Peyer's patch (tissue), 4 donors: ENCODE results near the gene ATG4B. TPM values are rescaled to one million over a fixed set of nuclear protein-coding genes. Genes with fewer than 3 reads are reported as not detected.

Source experiments
- DNase-seq, 3 donors: peaks; one replicate each; pipeline ENCODE4 v3.0.0-alpha.2; 2017 to 2019
- H3K27ac ChIP-seq, 4 donors: fragments of 200-600 bp; sonication (generic); one replicate each; pipeline ENCODE4 v1.5.1; 2016 to 2019
- H3K27me3 ChIP-seq, 2 donors: fragments of 200-600 bp; sonication (generic); one replicate each; pipeline ENCODE4 v1.5.1; 2019
- H3K36me3 ChIP-seq, 3 donors: fragments of 200-600 bp; sonication (generic); one replicate each; pipeline ENCODE4 v1.5.1; 2016 to 2019
- H3K4me1 ChIP-seq, 4 donors: fragments of 200-600 bp; sonication (generic); one replicate each; pipeline ENCODE4 v1.5.1; 2016 to 2019
- H3K4me3 ChIP-seq, 4 donors: fragments of 200-600 bp; sonication (generic); 1 replicate in 3 of 4; 2 replicates in 1 of 4; pipeline ENCODE4 v1.5.1; 2016 to 2019; ENCODE audit warnings: mild to moderate bottlenecking in 1 of 4
- H3K9me3 ChIP-seq, 4 donors: fragments of 200-600 bp; sonication (generic); one replicate each; pipeline ENCODE4 v1.5.1; 2016 to 2019; ENCODE audit warnings: mild to moderate bottlenecking in 1 of 4
- POLR2A ChIP-seq, 2 donors: fragments of 450-650 bp; IDR thresholded peaks; one replicate each; pipeline ENCODE4 v1.5.1; 2017; ENCODE audit warnings: antibody characterized with exemption in 2 of 2, mild to moderate bottlenecking in 2 of 2, moderate library complexity in 2 of 2
- total RNA-seq, 4 donors: library from RNA; depleted of rRNA; stranded (reverse); fragments of >200 nt; gene quantifications; one replicate each; pipeline ENCODE4 v1.1.0, GENCODE V29; 2016
- TF ChIP-seq, protein P1 (sequence below), 6 experiments: fragments of 450-650 bp in 4 of 6; fragments of 200-600 bp in 2 of 6; sonication (generic) in 1 of 6; IDR thresholded peaks; one replicate each; pipeline ENCODE4 v1.5.1; 2017 to 2019; ENCODE audit warnings: antibody characterized with exemption in 6 of 6, mild to moderate bottlenecking in 3 of 6, moderate library complexity in 1 of 6

Gene ATG4B
- total RNA-seq, 4 donors from 2014 or later = 133 to 272 (median 259) TPM

- peaks cover 0 to 13% (median 0%) of the 10 kb centered on the region in 4 donors for H3K4me1 ChIP-seq
- H3K27ac ChIP-seq = no peak overlapping the region
- no peaks in the 10 kb centered on the region for H3K27me3 ChIP-seq
- peak overlapping the region in 2 of 4 donors; percentile 44 to 47 for H3K4me3 ChIP-seq
- H3K9me3 ChIP-seq = no peaks in the 10 kb centered on the region
- peaks cover 0 to 4% (median 0%) of the 10 kb centered on the region in 3 donors for H3K36me3 ChIP-seq
- TF ChIP-seq POLR2A (IDR thresholded peaks at IDR 0.05) = no peak
- TF ChIP-seq, protein P1, sequence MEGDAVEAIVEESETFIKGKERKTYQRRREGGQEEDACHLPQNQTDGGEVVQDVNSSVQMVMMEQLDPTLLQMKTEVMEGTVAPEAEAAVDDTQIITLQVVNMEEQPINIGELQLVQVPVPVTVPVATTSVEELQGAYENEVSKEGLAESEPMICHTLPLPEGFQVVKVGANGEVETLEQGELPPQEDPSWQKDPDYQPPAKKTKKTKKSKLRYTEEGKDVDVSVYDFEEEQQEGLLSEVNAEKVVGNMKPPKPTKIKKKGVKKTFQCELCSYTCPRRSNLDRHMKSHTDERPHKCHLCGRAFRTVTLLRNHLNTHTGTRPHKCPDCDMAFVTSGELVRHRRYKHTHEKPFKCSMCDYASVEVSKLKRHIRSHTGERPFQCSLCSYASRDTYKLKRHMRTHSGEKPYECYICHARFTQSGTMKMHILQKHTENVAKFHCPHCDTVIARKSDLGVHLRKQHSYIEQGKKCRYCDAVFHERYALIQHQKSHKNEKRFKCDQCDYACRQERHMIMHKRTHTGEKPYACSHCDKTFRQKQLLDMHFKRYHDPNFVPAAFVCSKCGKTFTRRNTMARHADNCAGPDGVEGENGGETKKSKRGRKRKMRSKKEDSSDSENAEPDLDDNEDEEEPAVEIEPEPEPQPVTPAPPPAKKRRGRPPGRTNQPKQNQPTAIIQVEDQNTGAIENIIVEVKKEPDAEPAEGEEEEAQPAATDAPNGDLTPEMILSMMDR (IDR thresholded peaks at IDR 0.05) = no peak
- DNase-seq = no peak
Measured at GRCh38 chr2:241616168-241617125, 21.0 kb upstream of the ATG4B start.

- H3K36me3 ChIP-seq = peaks cover 0 to 4% (median 0%) of the 10 kb centered on the region in 3 donors
- H3K27me3 ChIP-seq = no peaks in the 10 kb centered on the region
- DNase-seq = peak in 2 of 3 donors; percentile 51 to 67
- peak overlapping the region; percentile 26 to 47 (median 44) for H3K4me3 ChIP-seq
- TF ChIP-seq POLR2A (IDR thresholded peaks at IDR 0.05) = no peak
- TF ChIP-seq, protein P1 (IDR thresholded peaks at IDR 0.05) = no peak
- H3K27ac ChIP-seq = peak overlapping the region; percentile 13 to 71 (median 37)
- peaks cover 0 to 10% (median 0%) of the 10 kb centered on the region in 4 donors for H3K4me1 ChIP-seq
- H3K9me3 ChIP-seq = no peaks in the 10 kb centered on the region
Measured at GRCh38 chr2:241617431-241618154, 19.9 kb upstream of the ATG4B start.

- H3K9me3 ChIP-seq = no peaks in the 10 kb centered on the region
- H3K36me3 ChIP-seq = peaks cover 0 to 4% (median 0%) of the 10 kb centered on the region in 3 donors
- no peak for DNase-seq
- peak overlapping the region in 1 of 4 donors; percentile 17 for H3K27ac ChIP-seq
- H3K4me1 ChIP-seq = peaks cover 0 to 8% (median 0%) of the 10 kb centered on the region in 4 donors
- H3K27me3 ChIP-seq = no peaks in the 10 kb centered on the region
- no peak overlapping the region for H3K4me3 ChIP-seq
- no peak for TF ChIP-seq POLR2A (IDR thresholded peaks at IDR 0.05)
- TF ChIP-seq, protein P1 (IDR thresholded peaks at IDR 0.05) = no peak
Measured at GRCh38 chr2:241618296-241618805, 19.1 kb upstream of the ATG4B start.

DNA sequence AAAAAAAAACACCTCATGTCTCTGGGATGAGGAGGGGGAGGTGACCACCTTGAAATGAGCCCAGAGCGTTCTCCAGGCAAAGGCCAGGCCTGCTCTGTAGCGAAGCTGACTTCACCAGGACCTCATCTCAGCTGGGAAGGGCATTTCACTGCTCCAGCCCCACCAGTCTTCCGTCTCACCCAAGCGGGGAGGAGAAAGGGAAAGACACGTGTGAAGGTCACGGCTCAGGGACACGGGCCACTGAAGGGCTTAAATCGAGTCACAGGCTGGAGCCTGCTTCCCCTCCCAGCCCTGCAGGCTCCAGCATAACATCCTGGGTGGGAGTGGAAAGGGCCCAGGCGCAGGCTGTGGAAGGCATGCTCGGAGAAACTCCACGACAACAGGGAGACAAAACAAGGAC, 18.7 kb upstream of the ATG4B start:
- Histone ChIP-seq H3K4me3 (no peak overlapping the region), H3K27ac (no peak overlapping the region), H3K36me3 (peaks cover 0 to 4% (median 0%) of the 10 kb centered on the region in 3 donors), H3K9me3 (no peaks in the 10 kb centered on the region), H3K4me1 (peaks cover 0 to 8% (median 0%) of the 10 kb centered on the region in 4 donors), H3K27me3 (no peaks in the 10 kb centered on the region)
- TF ChIP-seq, protein P1 (IDR thresholded peaks at IDR 0.05) = no peak
- TF ChIP-seq POLR2A (IDR thresholded peaks at IDR 0.05) = no peak
- DNase-seq = no peak

DNA sequence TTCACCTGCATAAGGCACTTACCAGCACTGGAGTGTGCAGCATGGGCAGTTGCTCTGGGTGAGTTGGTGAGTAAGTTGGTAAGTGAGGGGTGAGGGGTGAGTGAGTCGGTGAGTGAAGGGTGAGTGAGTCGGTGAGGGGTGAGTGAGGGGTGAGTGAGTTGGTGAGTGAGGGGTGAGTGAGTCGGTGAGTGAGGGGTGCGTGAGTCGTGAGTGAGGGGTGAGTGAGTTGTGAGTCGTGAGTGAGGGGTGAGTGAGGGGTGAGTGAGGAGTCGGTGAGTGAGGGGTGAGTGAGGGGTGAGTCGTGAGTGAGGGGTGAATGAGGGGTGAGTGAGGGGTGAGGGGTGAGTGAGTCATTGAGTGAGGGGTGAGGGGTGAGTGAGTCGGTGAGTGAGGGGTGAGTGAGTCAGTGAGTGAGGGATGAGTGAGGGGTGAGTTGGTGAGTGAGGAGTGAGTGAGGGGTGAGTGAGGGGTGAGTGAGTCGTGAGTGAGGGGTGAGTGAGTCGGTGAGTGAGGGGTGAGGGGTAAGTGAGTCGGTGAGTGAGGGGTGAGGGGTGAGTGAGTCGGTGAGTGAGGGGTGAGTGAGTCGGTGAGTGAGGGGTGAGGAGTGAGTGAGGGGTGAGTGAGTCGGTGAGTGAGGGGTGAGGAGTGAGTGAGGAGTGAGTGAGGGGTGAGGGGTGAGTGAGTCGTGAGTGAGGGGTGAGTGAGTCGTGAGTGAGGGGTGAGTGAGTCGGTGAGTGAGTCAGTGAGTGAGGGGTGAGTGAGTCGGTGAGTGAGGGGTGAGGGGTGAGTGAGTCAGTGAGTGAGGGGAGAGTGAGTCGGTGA, 17.7 kb upstream of the ATG4B start:
- no peak overlapping the region for H3K4me3 ChIP-seq
- no peak overlapping the region for H3K27ac ChIP-seq
- no peak for DNase-seq
- peaks cover 0 to 4% (median 0%) of the 10 kb centered on the region in 3 donors for H3K36me3 ChIP-seq
- H3K4me1 ChIP-seq = peaks cover 0 to 8% (median 0%) of the 10 kb centered on the region in 4 donors
- no peak for TF ChIP-seq POLR2A (IDR thresholded peaks at IDR 0.05)
- TF ChIP-seq, protein P1 (IDR thresholded peaks at IDR 0.05) = no peak
- H3K9me3 ChIP-seq = no peaks in the 10 kb centered on the region
- H3K27me3 ChIP-seq = no peaks in the 10 kb centered on the region
